Trophoblast cell (in vitro differentiated cells and primary cell): ENCODE measurements around the gene IRF6.

Experiments
- DNase-seq, 2 donors: peaks; one replicate each; pipeline ENCODE4 v3.0.0-alpha.2; 2016
- H2AFZ ChIP-seq: 2 replicates; pipeline ENCODE4 v1.6.1; 2013; ENCODE audit warnings: low read length, moderate library complexity, mild to moderate bottlenecking; ENCODE audit not compliant: insufficient read depth, poor library complexity
- H2AK5ac ChIP-seq: 2 replicates; pipeline ENCODE4 v1.6.1; 2013; ENCODE audit warnings: mild to moderate bottlenecking, low read length
- H2BK120ac ChIP-seq: 2 replicates; pipeline ENCODE4 v1.6.1; 2013; ENCODE audit warnings: low read length, mild to moderate bottlenecking, moderate library complexity; ENCODE audit not compliant: insufficient read depth, poor library complexity
- H2BK12ac ChIP-seq: 2 replicates; pipeline ENCODE4 v1.6.1; 2013; ENCODE audit warnings: mild to moderate bottlenecking, low read length, moderate library complexity
- H2BK5ac ChIP-seq: 2 replicates; pipeline ENCODE4 v1.6.1; 2013; ENCODE audit warnings: low read length, low read depth, moderate library complexity, mild to moderate bottlenecking; ENCODE audit not compliant: poor library complexity
- H3K14ac ChIP-seq: 2 replicates; pipeline ENCODE4 v1.6.1; 2013; ENCODE audit warnings: mild to moderate bottlenecking, low read length
- H3K18ac ChIP-seq: 2 replicates; pipeline ENCODE4 v1.6.1; 2013; ENCODE audit warnings: mild to moderate bottlenecking, low read length
- H3K23ac ChIP-seq: 2 replicates; pipeline ENCODE4 v1.6.1; 2013; ENCODE audit warnings: low read length
- H3K27ac ChIP-seq: 2 replicates; pipeline ENCODE4 v1.5.1; 2013; ENCODE audit warnings: low read depth, mild to moderate bottlenecking, inconsistent platforms, low read length, moderate library complexity
- H3K27me3 ChIP-seq: 2 replicates; pipeline ENCODE4 v1.6.1; 2013; ENCODE audit warnings: inconsistent platforms, mild to moderate bottlenecking, low read length, moderate library complexity; ENCODE audit not compliant: insufficient read depth
- H3K36me3 ChIP-seq, 2 experiments: 1 replicate in 1 of 2; 2 replicates in 1 of 2; pipeline ENCODE4 v1.6.1; 2013; ENCODE audit warnings: low read length in 2 of 2, mild to moderate bottlenecking in 2 of 2, moderate library complexity in 1 of 2; ENCODE audit not compliant: insufficient read depth in 2 of 2, control insufficient read depth in 1 of 2
- H3K4ac ChIP-seq: 2 replicates; pipeline ENCODE4 v1.6.1; 2013; ENCODE audit warnings: low read depth, mild to moderate bottlenecking, low read length, moderate library complexity
- H3K4me1 ChIP-seq, 2 experiments: 1 replicate in 1 of 2; 2 replicates in 1 of 2; pipeline ENCODE4 v1.6.1; 2013; ENCODE audit warnings: low read length in 2 of 2, mild to moderate bottlenecking in 2 of 2, moderate library complexity in 1 of 2; ENCODE audit not compliant: insufficient read depth in 2 of 2, control insufficient read depth in 1 of 2
- H3K4me2 ChIP-seq: 2 replicates; pipeline ENCODE4 v1.6.1; 2013; ENCODE audit warnings: inconsistent platforms, mild to moderate bottlenecking, low read length, moderate library complexity
- H3K4me3 ChIP-seq: 2 replicates; pipeline ENCODE4 v1.5.1; 2013; ENCODE audit warnings: mild to moderate bottlenecking, low read depth, low read length, inconsistent platforms
- H3K79me1 ChIP-seq: one replicate; pipeline ENCODE4 v1.6.1; 2013; ENCODE audit warnings: low read length
- H3K79me2 ChIP-seq: 2 replicates; pipeline ENCODE4 v1.6.1; 2013; ENCODE audit warnings: low read length, mild to moderate bottlenecking; ENCODE audit not compliant: control insufficient read depth, insufficient read depth, poor library complexity
- H3K9ac ChIP-seq: 2 replicates; pipeline ENCODE4 v1.6.1; 2013; ENCODE audit warnings: mild to moderate bottlenecking, low read length
- H3K9me3 ChIP-seq: 2 replicates; pipeline ENCODE4 v1.6.1; 2013; ENCODE audit warnings: low read depth, mild to moderate bottlenecking, control low read depth, inconsistent platforms, low read length; ENCODE audit not compliant: insufficient read depth
- H4K12ac ChIP-seq: 2 replicates; pipeline ENCODE4 v1.6.1; 2013; ENCODE audit warnings: low read depth, mild to moderate bottlenecking, low read length, moderate library complexity
- H4K8ac ChIP-seq: 2 replicates; pipeline ENCODE4 v1.6.1; 2013; ENCODE audit warnings: low read depth, mild to moderate bottlenecking, low read length, moderate library complexity
- H4K91ac ChIP-seq: one replicate; pipeline ENCODE4 v1.6.1; 2013; ENCODE audit warnings: low read depth, mild to moderate bottlenecking, low read length, moderate library complexity
- WGBS: extraction: QIAGEN DNeasy Blood & Tissue Kit; methylation state at CpG from one replicate; pipeline ENCODE4 v1.1.7; 2013; ENCODE audit warnings: missing lambda C conversion rate; ENCODE audit not compliant: insufficient read length, insufficient coverage; ENCODE audit errors: extremely low coverage; 5-methylcytosine and 5-hydroxymethylcytosine counted together

Gene IRF6

GRCh38 chr1:209772126-209772525 lies 33.8 kb downstream of the IRF6 start:
- H4K12ac ChIP-seq = no peak overlapping the region
- H3K14ac ChIP-seq = no peak overlapping the region
- no peak overlapping the region for H3K9ac ChIP-seq
- H2BK5ac ChIP-seq = no peak overlapping the region
- H3K79me2 ChIP-seq = peaks cover 2% of the 10 kb centered on the region
- no CpG with 5 or more reads among the region's 6 CpGs for WGBS
- H2AK5ac ChIP-seq = no peak overlapping the region
- H3K18ac ChIP-seq = no peak overlapping the region
- no peaks in the 10 kb centered on the region for H3K27me3 ChIP-seq
- no peak overlapping the region for H2AFZ ChIP-seq
- no peak overlapping the region for H3K4me3 ChIP-seq
- no peak overlapping the region for H4K91ac ChIP-seq
- H3K4me2 ChIP-seq = no peak overlapping the region
- peaks cover 19% of the 10 kb centered on the region for H3K79me1 ChIP-seq
- peaks cover 14% of the 10 kb centered on the region for H3K9me3 ChIP-seq
- no peak overlapping the region for H2BK120ac ChIP-seq
- no peak overlapping the region for H3K27ac ChIP-seq
- H3K36me3 ChIP-seq = peaks cover 0 to 2% of the 10 kb centered on the region in 2 experiments
- no peak overlapping the region for H3K23ac ChIP-seq
- no peak overlapping the region for H3K4ac ChIP-seq
- peaks cover 20 to 23% of the 10 kb centered on the region in 2 experiments for H3K4me1 ChIP-seq
- no peak overlapping the region for H2BK12ac ChIP-seq
- H4K8ac ChIP-seq = no peak overlapping the region
- no peak for DNase-seq

GRCh38 chr1:209770636-209771415 lies 35.1 kb downstream of the IRF6 start:
- peaks cover 0 to 2% of the 10 kb centered on the region in 2 experiments for H3K36me3 ChIP-seq
- no peak overlapping the region for H2AK5ac ChIP-seq
- peaks cover 14% of the 10 kb centered on the region for H3K9me3 ChIP-seq
- H3K14ac ChIP-seq = no peak overlapping the region
- no peak for DNase-seq
- peaks cover 20 to 23% of the 10 kb centered on the region in 2 experiments for H3K4me1 ChIP-seq
- peaks cover 19% of the 10 kb centered on the region for H3K79me1 ChIP-seq
- H3K18ac ChIP-seq = no peak overlapping the region
- no peak overlapping the region for H3K4me2 ChIP-seq
- H3K27ac ChIP-seq = no peak overlapping the region
- H3K9ac ChIP-seq = peak overlapping the region; percentile 8
- H3K4ac ChIP-seq = no peak overlapping the region
- H2BK5ac ChIP-seq = no peak overlapping the region
- no peaks in the 10 kb centered on the region for H3K27me3 ChIP-seq
- no peak overlapping the region for H4K91ac ChIP-seq
- no peak overlapping the region for H2BK12ac ChIP-seq
- no CpG with 5 or more reads among the region's 17 CpGs for WGBS
- H3K4me3 ChIP-seq = peak overlapping the region; percentile 58
- no peak overlapping the region for H4K8ac ChIP-seq
- H3K23ac ChIP-seq = peak overlapping the region; percentile 86
- no peak overlapping the region for H2BK120ac ChIP-seq
- H3K79me2 ChIP-seq = peaks cover 2% of the 10 kb centered on the region
- H4K12ac ChIP-seq = no peak overlapping the region
- H2AFZ ChIP-seq = no peak overlapping the region

- Histone ChIP-seq H3K36me3 (peaks cover 0 to 2% of the 10 kb centered on the region in 2 experiments), H2BK12ac (peak overlapping the region; percentile 77), H3K4me3 (peak overlapping the region; percentile 55), H3K4me1 (peaks cover 20 to 23% of the 10 kb centered on the region in 2 experiments), H3K27ac (peak overlapping the region; percentile 97), H4K91ac (peak overlapping the region; percentile 97), H2BK5ac (peak overlapping the region; percentile 97), H3K4me2 (peak overlapping the region; percentile 33), H2BK120ac (peak overlapping the region; percentile 85), H3K9ac (no peak overlapping the region), H3K27me3 (no peaks in the 10 kb centered on the region), H3K79me1 (peaks cover 19% of the 10 kb centered on the region), H3K14ac (peak overlapping the region; percentile 76), H3K23ac (no peak overlapping the region), H4K8ac (peak overlapping the region; percentile 87), H2AK5ac (peak overlapping the region; percentile 24), H4K12ac (peak overlapping the region; percentile 46), H3K4ac (peak overlapping the region; percentile 60), H3K18ac (peak overlapping the region; percentile 91), H2AFZ (no peak overlapping the region), H3K9me3 (peaks cover 14% of the 10 kb centered on the region), H3K79me2 (peaks cover 2% of the 10 kb centered on the region)
- DNase-seq = no peak
- WGBS = no CpG with 5 or more reads among the region's 7 CpGs
These were observed 36.0 kb downstream of the IRF6 start for GRCh38 chr1:209769971-209770370.

GRCh38 chr1:209769171-209769904 lies 36.6 kb downstream of the IRF6 start:
- Histone ChIP-seq H4K91ac (peak overlapping the region; percentile 97), H3K4me1 (peaks cover 20 to 23% of the 10 kb centered on the region in 2 experiments), H2AFZ (peak overlapping the region; percentile 62), H3K79me2 (peaks cover 2% of the 10 kb centered on the region), H3K9me3 (peaks cover 14% of the 10 kb centered on the region), H4K8ac (peak overlapping the region; percentile 87), H3K27ac (peak overlapping the region; percentile 97), H2BK120ac (peak overlapping the region; percentile 85), H3K14ac (peak overlapping the region; percentile 76), H4K12ac (peak overlapping the region; percentile 46), H2AK5ac (no peak overlapping the region), H2BK5ac (peak overlapping the region; percentile 97), H3K79me1 (peaks cover 19% of the 10 kb centered on the region), H3K27me3 (no peaks in the 10 kb centered on the region), H3K9ac (no peak overlapping the region), H3K18ac (peak overlapping the region; percentile 91), H3K4me3 (no peak overlapping the region), H2BK12ac (peak overlapping the region; percentile 77), H3K23ac (no peak overlapping the region), H3K4me2 (peak overlapping the region; percentile 33), H3K4ac (peak overlapping the region; percentile 60), H3K36me3 (peaks cover 0 to 2% of the 10 kb centered on the region in 2 experiments)
- WGBS = no CpG with 5 or more reads among the region's 13 CpGs
- peak in 1 of 2 donors; percentile 17 for DNase-seq
